Left ventricle myocardium inferior (tissue), 1 donor: ENCODE measurements around the gene NUMBL. TPM values are rescaled to one million over a fixed set of nuclear protein-coding genes. Genes with fewer than 3 reads are reported as not detected.

Experiments
- DNase-seq: peaks from one replicate; pipeline ENCODE4 v3.0.0-alpha.2; 2020
- H3K27ac ChIP-seq: fragments of 200-600 bp; replicated peaks from 2 replicates; pipeline ENCODE4 v1.8.0; 2021
- H3K27me3 ChIP-seq: fragments of 200-600 bp; 2 replicates; pipeline ENCODE4 v1.8.0; 2021; ENCODE audit warnings: low read depth
- H3K36me3 ChIP-seq: fragments of 200-600 bp; 2 replicates; pipeline ENCODE4 v1.8.0; 2021
- H3K4me1 ChIP-seq: fragments of 200-600 bp; 2 replicates; pipeline ENCODE4 v1.8.0; 2021
- H3K4me3 ChIP-seq: fragments of 200-600 bp; 2 replicates; pipeline ENCODE4 v1.8.0; 2021; ENCODE audit warnings: mild to moderate bottlenecking, moderate library complexity
- H3K9me3 ChIP-seq: fragments of 200-600 bp; replicated peaks from 2 replicates; pipeline ENCODE4 v1.8.0; 2021
- CTCF ChIP-seq: fragments of 200-600 bp; IDR thresholded peaks from 2 replicates; pipeline ENCODE4 v1.8.0; 2021; ENCODE audit warnings: antibody characterized with exemption, mild to moderate bottlenecking, borderline replicate concordance
- intact Hi-C: fragments of 100-400 bp; cut with micrococcal nuclease; formaldehyde crosslinking; loops from one replicate; pipeline ENCODE4 v1.11.0; 2022
- total RNA-seq: library from RNA; stranded (reverse); fragmentation: NEBNext Ultra II Directional; extraction: Animal tissue kit (Norgen Biotek cat#: 25700); gene quantifications from one replicate; pipeline ENCODE4 v1.2.1, GENCODE V29; 2021
- donor health status: DM: no; HTN: yes; CAD: no; lungs with severe emphysema.

NUMBL gene
- total RNA-seq, 1 donor from 2014 or later, result 14.7 TPM

GRCh38 chr19:40692212-40692551 lies 1.7 kb upstream of the NUMBL start:
- Histone ChIP-seq H3K4me1 (peaks cover 44% of the 10 kb centered on the region), H3K4me3 (no peak overlapping the region), H3K36me3 (peaks cover 39% of the 10 kb centered on the region), H3K9me3 (no peaks in the 10 kb centered on the region), H3K27me3 (no peaks in the 10 kb centered on the region), H3K27ac (peak overlapping the region; percentile 93)
- no peak for DNase-seq
- TF ChIP-seq CTCF, result no peak
- intact Hi-C loops, result no loop called here

DNA sequence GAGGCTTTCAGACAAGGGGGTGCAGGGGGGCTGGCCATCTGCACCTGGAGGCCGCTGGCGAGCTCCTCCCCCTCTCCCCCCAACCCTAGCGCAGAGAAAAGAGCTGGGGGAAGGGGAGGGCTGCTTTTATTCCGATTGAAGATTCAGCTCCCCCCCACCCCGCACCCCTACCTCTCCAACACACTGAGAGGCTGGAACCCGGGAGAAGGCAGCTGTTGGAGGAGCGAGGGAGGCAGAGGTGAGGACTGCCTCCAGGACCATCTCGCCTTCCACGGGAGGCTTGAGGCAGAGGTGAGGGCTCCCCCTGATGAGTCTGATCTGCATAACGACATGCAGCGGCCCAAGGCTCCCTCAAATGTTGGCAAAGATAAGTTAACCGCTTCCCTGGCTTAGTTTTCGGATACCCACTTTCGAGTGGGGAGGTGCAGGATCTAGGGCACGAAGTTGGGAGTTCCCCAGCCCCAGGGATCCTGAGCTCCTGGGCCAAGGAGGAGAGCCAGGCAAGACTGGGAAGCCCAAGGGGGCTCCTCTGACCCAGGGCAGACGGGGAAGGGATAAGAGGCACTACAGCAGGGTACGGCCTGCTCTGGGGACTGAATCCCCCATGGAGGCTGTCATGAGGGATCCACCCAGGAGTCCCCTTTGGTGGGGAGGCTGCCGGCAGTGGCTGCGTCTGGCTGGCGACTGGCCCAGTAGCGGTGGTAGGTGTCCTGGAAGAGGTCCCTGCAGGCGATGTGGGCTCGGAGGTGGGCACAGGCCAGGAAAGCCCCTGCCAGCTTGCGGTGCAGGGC lies 1.2 kb upstream of the NUMBL start:
- no peak for TF ChIP-seq CTCF
- H3K27me3 ChIP-seq, result no peaks in the 10 kb centered on the region
- peak overlapping the region; percentile 79 for H3K4me3 ChIP-seq
- peak overlapping the region; percentile 93 for H3K27ac ChIP-seq
- intact Hi-C loops, result no loop called here
- no peaks in the 10 kb centered on the region for H3K9me3 ChIP-seq
- H3K36me3 ChIP-seq, result peaks cover 33% of the 10 kb centered on the region
- no peak for DNase-seq
- peaks cover 50% of the 10 kb centered on the region for H3K4me1 ChIP-seq

DNA sequence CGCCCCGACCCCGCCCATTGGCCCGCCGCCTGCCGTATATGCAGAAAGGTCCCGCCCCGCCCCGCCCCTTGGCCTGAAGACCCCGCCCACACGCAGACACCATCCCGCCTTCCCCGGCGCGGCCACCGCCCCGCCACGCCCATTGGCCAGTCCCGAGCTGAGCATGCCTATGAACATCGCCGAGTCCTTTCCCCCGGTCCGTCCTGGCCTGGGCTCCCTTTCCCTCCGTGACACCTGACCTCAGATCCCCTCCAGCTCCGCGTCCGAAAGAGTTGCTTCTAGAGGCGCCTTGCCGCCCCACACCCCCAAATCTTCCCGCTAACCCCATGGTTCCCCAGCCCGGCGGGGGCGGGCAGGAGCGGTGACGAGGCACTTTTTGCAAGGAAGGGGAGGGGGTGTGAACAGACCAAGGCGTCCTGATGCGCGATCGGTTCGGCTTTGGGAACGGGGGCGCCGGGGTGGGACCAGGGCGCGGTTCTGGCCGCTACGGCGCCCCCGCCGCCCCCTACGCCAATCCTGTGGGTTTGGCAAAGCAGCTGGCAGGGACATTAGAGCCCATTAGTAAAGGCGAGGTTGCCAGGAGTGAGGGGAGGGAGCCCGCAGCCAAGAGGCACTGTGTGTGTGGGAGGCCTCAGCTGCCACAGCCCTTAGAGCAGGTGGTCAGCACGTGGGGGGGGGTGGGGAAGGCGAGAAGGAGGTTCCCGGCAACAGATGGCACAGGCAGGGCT lies 406 bp upstream of the NUMBL start:
- Histone ChIP-seq H3K9me3 (no peaks in the 10 kb centered on the region), H3K4me1 (peaks cover 50% of the 10 kb centered on the region), H3K27me3 (no peaks in the 10 kb centered on the region), H3K4me3 (peak overlapping the region; percentile 79), H3K27ac (peak overlapping the region; percentile 93), H3K36me3 (peaks cover 38% of the 10 kb centered on the region)
- TF ChIP-seq CTCF, result no peak
- DNase-seq, result peak; percentile 97
- intact Hi-C loops, result no loop called here

DNA sequence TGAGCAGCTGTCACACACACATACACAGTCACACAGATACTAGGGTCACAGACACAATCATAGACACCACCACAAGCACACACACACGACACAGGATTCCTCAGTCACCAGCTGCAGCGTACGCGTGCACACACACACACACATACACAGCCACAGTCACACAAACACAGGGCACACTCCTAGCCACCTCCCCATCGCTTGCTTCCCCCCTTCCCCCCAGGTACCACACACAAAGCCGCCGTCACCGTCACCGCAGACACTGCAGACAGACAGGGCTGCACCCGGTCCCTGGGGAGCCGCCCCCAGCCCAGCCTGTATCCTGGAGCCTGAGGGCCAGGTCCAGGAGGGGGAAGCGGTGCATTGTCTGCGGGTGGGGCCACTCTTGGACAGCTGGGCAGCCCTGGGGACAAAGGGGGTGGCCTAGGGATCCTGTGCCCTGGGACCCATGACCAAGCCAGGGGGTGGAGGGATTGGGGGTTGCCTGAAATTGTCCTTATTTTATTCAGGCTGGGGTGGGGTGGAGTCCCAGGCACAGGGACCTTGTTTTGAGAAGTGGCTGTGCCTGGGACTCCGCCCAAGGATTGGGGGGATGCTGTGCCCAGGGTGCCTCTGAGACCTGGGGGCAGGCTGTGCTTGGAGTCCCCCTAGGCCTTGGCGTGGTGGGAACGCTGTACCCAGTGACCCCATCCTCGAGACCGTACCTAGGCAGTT lies 957 bp downstream of the NUMBL start:
- DNase-seq, result peak; percentile 46
- peaks cover 50% of the 10 kb centered on the region for H3K4me1 ChIP-seq
- peaks cover 39% of the 10 kb centered on the region for H3K36me3 ChIP-seq
- TF ChIP-seq CTCF, result no peak
- H3K27ac ChIP-seq, result peak overlapping the region; percentile 93
- peak overlapping the region; percentile 79 for H3K4me3 ChIP-seq
- intact Hi-C loops, result no loop called here
- H3K9me3 ChIP-seq, result no peaks in the 10 kb centered on the region
- H3K27me3 ChIP-seq, result no peaks in the 10 kb centered on the region

DNA sequence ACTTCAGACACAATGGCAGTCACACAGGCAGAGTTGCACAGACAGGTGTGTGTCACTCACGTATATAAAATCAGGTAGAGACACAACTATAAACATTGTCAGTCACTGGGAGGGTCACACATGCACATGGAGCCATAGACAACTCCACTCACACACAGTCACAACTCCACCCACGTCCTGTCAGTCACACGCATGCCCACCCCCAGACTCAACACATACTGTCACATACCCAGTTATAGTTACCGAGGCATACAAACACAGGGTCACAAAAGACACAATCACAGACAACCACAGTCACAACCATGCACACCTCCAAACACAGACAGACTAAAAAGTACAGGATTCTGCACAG lies 1.5 kb downstream of the NUMBL start:
- H3K27me3 ChIP-seq, result no peaks in the 10 kb centered on the region
- peaks cover 50% of the 10 kb centered on the region for H3K4me1 ChIP-seq
- H3K36me3 ChIP-seq, result peaks cover 37% of the 10 kb centered on the region
- TF ChIP-seq CTCF, result no peak
- H3K4me3 ChIP-seq, result peak overlapping the region; percentile 79
- no peak for DNase-seq
- no peaks in the 10 kb centered on the region for H3K9me3 ChIP-seq
- H3K27ac ChIP-seq, result peak overlapping the region; percentile 93
- intact Hi-C loops, result no loop called here
